HUES64 (cell line): ENCODE data around the gene TAF9B.
"Not testable (repeated sequence)": the region's sequence is repeated elsewhere in the genome, so short reads cannot be mapped to it uniquely, and the experiment has no call there.

Experiments used
- H3K27ac ChIP-seq: 2 replicates; pipeline ENCODE4 v1.7.0; 2013; ENCODE audit warnings: low read depth, low read length, inconsistent platforms
- H3K27me3 ChIP-seq: 2 replicates; pipeline ENCODE4 v1.6.1; 2013; ENCODE audit warnings: mild to moderate bottlenecking, low read length; ENCODE audit not compliant: insufficient read depth
- H3K36me3 ChIP-seq: 2 replicates; pipeline ENCODE4 v1.6.1; 2013; ENCODE audit warnings: mild to moderate bottlenecking, low read length; ENCODE audit not compliant: insufficient read depth
- H3K4me1 ChIP-seq: 2 replicates; pipeline ENCODE4 v1.6.1; 2013; ENCODE audit warnings: mild to moderate bottlenecking, low read length, moderate library complexity; ENCODE audit not compliant: insufficient read depth
- H3K4me3 ChIP-seq: 2 replicates; pipeline ENCODE4 v1.5.1; 2013; ENCODE audit warnings: mild to moderate bottlenecking, low read length, moderate library complexity
- H3K9ac ChIP-seq: 2 replicates; pipeline ENCODE4 v1.6.1; 2013; ENCODE audit warnings: mild to moderate bottlenecking, low read depth, low read length
- H3K9me3 ChIP-seq: 2 replicates; pipeline ENCODE4 v1.6.1; 2013; ENCODE audit warnings: low read depth, low read length; ENCODE audit not compliant: insufficient read depth
- WGBS: fragments of 150-250, 120-280 bp; methylation state at CpG from one replicate; pipeline ENCODE4 v1.1.7; 2013; ENCODE audit warnings: missing lambda C conversion rate; 5-methylcytosine and 5-hydroxymethylcytosine counted together

The TAF9B gene

GRCh38 chrX:78133238-78133960 is 6.1 kb downstream of the TAF9B start:
- WGBS = 94% methylated on average over 2 of the region's 4 CpGs
- Histone ChIP-seq H3K4me1 (no peaks in the 10 kb centered on the region), H3K27me3 (no peaks in the 10 kb centered on the region), H3K9ac (no peak overlapping the region), H3K36me3 (peaks cover 31% of the 10 kb centered on the region), H3K9me3 (no peaks in the 10 kb centered on the region), H3K27ac (no peak overlapping the region), H3K4me3 (no peak overlapping the region)

GRCh38 chrX:78131117-78131516 is 8.3 kb downstream of the TAF9B start:
- Histone ChIP-seq H3K9me3 (no peaks in the 10 kb centered on the region), H3K4me3 (no peak overlapping the region), H3K9ac (no peak overlapping the region), H3K27me3 (no peaks in the 10 kb centered on the region), H3K27ac (no peak overlapping the region), H3K4me1 (no peaks in the 10 kb centered on the region), H3K36me3 (peaks cover 53% of the 10 kb centered on the region)
- WGBS = no CpG with 5 or more reads among the region's 1 CpG

- no peaks in the 10 kb centered on the region for H3K27me3 ChIP-seq
- H3K4me1 ChIP-seq = no peaks in the 10 kb centered on the region
- H3K9ac ChIP-seq = no peak overlapping the region
- no peak overlapping the region for H3K4me3 ChIP-seq
- H3K27ac ChIP-seq = no peak overlapping the region
- H3K36me3 ChIP-seq = peaks cover 61% of the 10 kb centered on the region
- no CpG with 5 or more reads among the region's 1 CpG for WGBS
- H3K9me3 ChIP-seq = no peaks in the 10 kb centered on the region
Measured at GRCh38 chrX:78130396-78130795, 9.1 kb downstream of the TAF9B start.

- H3K4me3 ChIP-seq = no peak overlapping the region
- H3K9me3 ChIP-seq = no peaks in the 10 kb centered on the region
- no peaks in the 10 kb centered on the region for H3K27me3 ChIP-seq
- peaks cover 67% of the 10 kb centered on the region for H3K36me3 ChIP-seq
- H3K27ac ChIP-seq = no peak overlapping the region
- H3K9ac ChIP-seq = no peak overlapping the region
- no peaks in the 10 kb centered on the region for H3K4me1 ChIP-seq
Measured at GRCh38 chrX:78129714-78130113, 9.7 kb downstream of the TAF9B start.

GRCh38 chrX:78125781-78126180 is 13.7 kb downstream of the TAF9B start:
- H3K27me3 ChIP-seq, H3K9me3 ChIP-seq, H3K4me1 ChIP-seq, H3K4me3 ChIP-seq, H3K9ac ChIP-seq, H3K27ac ChIP-seq: not testable (repeated sequence)
- peaks cover 98% of the 10 kb centered on the region for H3K36me3 ChIP-seq

GRCh38 chrX:78125148-78125547 is 14.3 kb downstream of the TAF9B start:
- Histone ChIP-seq H3K4me3 (no peak overlapping the region), H3K9ac (no peak overlapping the region), H3K4me1 (no peaks in the 10 kb centered on the region), H3K27ac (no peak overlapping the region), H3K36me3 (peaks cover 98% of the 10 kb centered on the region), H3K27me3 (no peaks in the 10 kb centered on the region), H3K9me3 (no peaks in the 10 kb centered on the region)
- WGBS = 100% methylated on average over 1 of the region's 1 CpG

GRCh38 chrX:78124307-78124706 is 15.1 kb downstream of the TAF9B start:
- whole genome bisulfite sequencing = 97% methylated on average over 2 of the region's 2 CpGs
- no peaks in the 10 kb centered on the region for H3K27me3 ChIP-seq
- peaks cover 98% of the 10 kb centered on the region for H3K36me3 ChIP-seq

GRCh38 chrX:78123190-78123589 is 16.3 kb downstream of the TAF9B start:
- Histone ChIP-seq H3K36me3 (peaks cover 100% of the 10 kb centered on the region), H3K4me1 (no peaks in the 10 kb centered on the region), H3K27me3 (no peaks in the 10 kb centered on the region), H3K9ac (no peak overlapping the region), H3K4me3 (no peak overlapping the region), H3K9me3 (no peaks in the 10 kb centered on the region), H3K27ac (no peak overlapping the region)

More at GRCh38 chrX:78124307-78124706, 15.1 kb downstream of the TAF9B start:
- no peak overlapping the region for H3K9ac ChIP-seq
- no peaks in the 10 kb centered on the region for H3K9me3 ChIP-seq
- H3K27ac ChIP-seq = no peak overlapping the region
- no peak overlapping the region for H3K4me3 ChIP-seq
- no peaks in the 10 kb centered on the region for H3K4me1 ChIP-seq

GRCh38 chrX:78119521-78120227 is 19.8 kb downstream of the TAF9B start:
- Histone ChIP-seq H3K9ac (no peak overlapping the region), H3K27me3 (no peaks in the 10 kb centered on the region), H3K4me1 (no peaks in the 10 kb centered on the region), H3K36me3 (peaks cover 99% of the 10 kb centered on the region), H3K9me3 (no peaks in the 10 kb centered on the region), H3K4me3 (no peak overlapping the region), H3K27ac (no peak overlapping the region)
- WGBS = 90% methylated on average over 7 of the region's 9 CpGs

- H3K36me3 ChIP-seq = peaks cover 99% of the 10 kb centered on the region
- H3K27ac ChIP-seq = no peak overlapping the region
- no peak overlapping the region for H3K9ac ChIP-seq
- H3K4me3 ChIP-seq = no peak overlapping the region
- H3K27me3 ChIP-seq = no peaks in the 10 kb centered on the region
- H3K9me3 ChIP-seq = no peaks in the 10 kb centered on the region
- H3K4me1 ChIP-seq = no peaks in the 10 kb centered on the region
- 100% methylated on average over 1 of the region's 1 CpG for WGBS
Measured at GRCh38 chrX:78118628-78119027, 20.8 kb downstream of the TAF9B start.

GRCh38 chrX:78116766-78117165 is 22.7 kb downstream of the TAF9B start:
- no peak overlapping the region for H3K4me3 ChIP-seq
- H3K4me1 ChIP-seq = no peaks in the 10 kb centered on the region; the same call in 1 of the 2 replicates
- no peaks in the 10 kb centered on the region for H3K27me3 ChIP-seq
- H3K9me3 ChIP-seq = no peaks in the 10 kb centered on the region
- peaks cover 99% of the 10 kb centered on the region for H3K36me3 ChIP-seq
- no peak overlapping the region for H3K27ac ChIP-seq
- WGBS = 85% methylated on average over 2 of the region's 2 CpGs
- H3K9ac ChIP-seq = no peak overlapping the region
